ENCODE data around the gene OGFOD3.
"Not testable (repeated sequence)": the region's sequence is repeated elsewhere in the genome, so short reads cannot be mapped to it uniquely, and the experiment has no call there.

Gene OGFOD3

DNA sequence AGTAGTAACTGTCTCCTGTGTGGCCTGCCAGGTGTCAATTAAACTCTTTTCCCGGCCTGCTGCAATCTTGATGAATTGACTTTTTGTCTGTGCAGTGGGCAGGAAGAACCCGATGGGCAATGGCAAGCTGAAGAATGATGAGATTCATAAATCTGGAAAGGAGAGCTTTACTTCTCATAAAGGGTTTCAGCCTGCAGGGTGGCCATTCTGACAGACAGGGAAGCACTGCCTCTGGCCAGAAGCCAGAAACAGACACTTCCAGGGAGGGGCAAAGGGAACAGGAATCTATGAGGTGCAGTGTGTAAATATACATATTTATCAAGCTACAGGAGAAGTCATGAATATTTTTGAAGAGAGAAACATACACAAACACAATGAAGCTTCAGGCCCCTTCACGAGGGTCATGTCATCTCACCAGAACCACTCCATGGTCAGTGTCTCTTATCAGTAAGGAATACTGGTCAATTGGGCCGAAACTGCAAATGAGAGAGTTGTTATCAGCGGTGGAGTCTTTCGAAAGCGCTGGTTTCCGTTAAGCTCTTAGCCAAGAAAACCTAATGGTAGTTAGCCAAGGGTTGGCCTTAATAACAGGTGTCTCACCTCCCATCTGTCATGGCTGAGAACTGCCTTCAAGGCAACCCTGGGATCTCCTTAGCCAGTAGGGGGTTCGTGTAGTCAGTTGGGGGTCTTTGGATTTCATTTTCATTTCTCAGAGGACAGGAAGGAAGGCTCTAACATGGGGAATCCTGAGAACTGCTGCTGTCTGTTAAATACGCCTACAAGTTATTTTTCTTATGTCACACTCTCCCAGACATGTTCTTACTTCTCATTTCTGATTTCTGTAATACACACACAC lies 38.9 kb upstream of the OGFOD3 start:
- peaks cover 23% of the 10 kb centered on the region for H3K36me3 ChIP-seq (ENCODE audit: control insufficient read depth, insufficient read depth, low read length)

DNA sequence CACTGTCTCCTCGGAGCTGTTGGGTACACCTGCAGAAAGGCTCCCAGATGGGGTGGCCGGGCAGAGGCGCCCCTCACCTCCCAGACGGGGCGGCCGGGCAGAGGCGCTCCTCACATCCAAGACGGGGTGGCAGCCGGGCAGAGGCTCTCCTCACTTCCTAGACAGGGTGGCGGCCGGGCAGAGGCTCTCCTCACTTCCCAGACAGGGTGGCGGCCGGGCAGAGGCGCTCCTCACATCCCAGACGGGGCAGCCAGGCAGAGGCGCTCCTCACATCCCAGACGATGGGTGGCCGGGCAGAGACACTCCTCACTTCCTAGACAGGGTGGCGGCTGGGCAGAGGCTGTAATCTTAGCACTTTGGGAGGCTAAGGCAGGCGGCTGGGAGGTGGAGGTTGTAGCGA lies 35.3 kb upstream of the OGFOD3 start:
- not testable (repeated sequence) for H3K4me1 ChIP-seq (ENCODE audit: control insufficient read depth, insufficient read depth, low read length); H3K27ac ChIP-seq (ENCODE audit: low read depth, low read length); H3K9ac ChIP-seq (ENCODE audit: low read length); H3K4me3 ChIP-seq (ENCODE audit: low read depth, low read length); H3K27me3 ChIP-seq (ENCODE audit: control insufficient read depth, insufficient read depth, low read length); H3K36me3 ChIP-seq (ENCODE audit: control insufficient read depth, insufficient read depth, low read length)
- peaks cover 13% of the 10 kb centered on the region for H3K9me3 ChIP-seq (ENCODE audit: control insufficient read depth, insufficient read depth, low read depth, low read length)

More for the DNA sequence above, 38.9 kb upstream of the OGFOD3 start:
- Histone ChIP-seq H3K9ac (ENCODE audit: low read length) (peak overlapping the region; percentile 77), H3K4me3 (ENCODE audit: low read depth, low read length) (peak overlapping the region; percentile 89), H3K27ac (ENCODE audit: low read depth, low read length) (no peak overlapping the region), H3K9me3 (ENCODE audit: control insufficient read depth, insufficient read depth, low read depth, low read length) (peaks cover 8% of the 10 kb centered on the region), H3K27me3 (ENCODE audit: control insufficient read depth, insufficient read depth, low read length) (no peaks in the 10 kb centered on the region), H3K4me1 (ENCODE audit: control insufficient read depth, insufficient read depth, low read length) (0 out of 2 replicates have a peak, but pooled peaks cover 4% of the 10 kb centered on the region)

DNA sequence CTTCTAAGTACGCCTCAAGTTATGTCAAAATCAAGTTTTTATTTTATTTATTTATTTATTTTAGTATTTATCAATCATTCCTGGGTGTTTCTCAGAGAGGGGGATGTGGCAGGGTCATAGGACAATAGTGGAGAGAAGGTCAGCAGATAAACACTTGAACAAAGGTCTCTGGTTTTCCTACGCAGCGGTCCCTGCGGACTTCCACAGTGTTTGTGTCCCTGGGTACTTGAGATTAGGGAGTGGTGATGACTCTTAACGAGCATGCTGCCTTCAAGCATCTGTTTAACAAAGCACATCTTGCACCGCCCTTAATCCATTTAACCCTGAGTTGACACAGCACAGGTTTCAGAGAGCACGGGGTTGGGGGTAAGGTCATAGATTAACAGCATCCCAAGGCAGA lies 34.8 kb upstream of the OGFOD3 start:
- H3K4me3 ChIP-seq (ENCODE audit: low read depth, low read length); H3K27me3 ChIP-seq (ENCODE audit: control insufficient read depth, insufficient read depth, low read length); H3K36me3 ChIP-seq (ENCODE audit: control insufficient read depth, insufficient read depth, low read length); H3K9ac ChIP-seq (ENCODE audit: low read length); H3K4me1 ChIP-seq (ENCODE audit: control insufficient read depth, insufficient read depth, low read length); H3K27ac ChIP-seq (ENCODE audit: low read depth, low read length): not testable (repeated sequence)
- peaks cover 13% of the 10 kb centered on the region for H3K9me3 ChIP-seq (ENCODE audit: control insufficient read depth, insufficient read depth, low read depth, low read length)

DNA sequence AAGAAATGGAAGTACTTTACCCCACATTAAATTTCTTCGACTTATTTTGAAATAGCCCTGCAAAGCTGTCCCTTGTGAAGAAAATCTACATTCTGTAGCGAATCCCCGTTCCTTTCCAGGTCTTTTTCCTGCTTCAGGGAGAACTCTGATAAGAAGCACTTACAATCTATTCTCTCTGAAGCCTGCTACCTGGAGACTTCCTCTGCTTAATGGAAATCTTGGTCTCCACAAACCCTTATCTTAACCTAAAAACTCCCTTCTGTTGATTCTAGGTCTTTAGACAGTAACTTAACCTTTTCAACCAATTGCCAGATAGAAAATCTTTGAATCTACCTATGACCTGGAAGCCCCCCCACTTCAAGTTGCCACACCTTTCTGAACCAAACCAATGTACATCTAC lies 33.8 kb upstream of the OGFOD3 start:
- Histone ChIP-seq H3K36me3 (ENCODE audit: control insufficient read depth, insufficient read depth, low read length) (peaks cover 6% of the 10 kb centered on the region; the same call in 1 of the 2 replicates), H3K4me3 (ENCODE audit: low read depth, low read length) (no peak overlapping the region), H3K9ac (ENCODE audit: low read length) (no peak overlapping the region), H3K27me3 (ENCODE audit: control insufficient read depth, insufficient read depth, low read length) (no peaks in the 10 kb centered on the region), H3K4me1 (ENCODE audit: control insufficient read depth, insufficient read depth, low read length) (no peaks in the 10 kb centered on the region), H3K9me3 (ENCODE audit: control insufficient read depth, insufficient read depth, low read depth, low read length) (peaks cover 13% of the 10 kb centered on the region), H3K27ac (ENCODE audit: low read depth, low read length) (no peak overlapping the region)

DNA sequence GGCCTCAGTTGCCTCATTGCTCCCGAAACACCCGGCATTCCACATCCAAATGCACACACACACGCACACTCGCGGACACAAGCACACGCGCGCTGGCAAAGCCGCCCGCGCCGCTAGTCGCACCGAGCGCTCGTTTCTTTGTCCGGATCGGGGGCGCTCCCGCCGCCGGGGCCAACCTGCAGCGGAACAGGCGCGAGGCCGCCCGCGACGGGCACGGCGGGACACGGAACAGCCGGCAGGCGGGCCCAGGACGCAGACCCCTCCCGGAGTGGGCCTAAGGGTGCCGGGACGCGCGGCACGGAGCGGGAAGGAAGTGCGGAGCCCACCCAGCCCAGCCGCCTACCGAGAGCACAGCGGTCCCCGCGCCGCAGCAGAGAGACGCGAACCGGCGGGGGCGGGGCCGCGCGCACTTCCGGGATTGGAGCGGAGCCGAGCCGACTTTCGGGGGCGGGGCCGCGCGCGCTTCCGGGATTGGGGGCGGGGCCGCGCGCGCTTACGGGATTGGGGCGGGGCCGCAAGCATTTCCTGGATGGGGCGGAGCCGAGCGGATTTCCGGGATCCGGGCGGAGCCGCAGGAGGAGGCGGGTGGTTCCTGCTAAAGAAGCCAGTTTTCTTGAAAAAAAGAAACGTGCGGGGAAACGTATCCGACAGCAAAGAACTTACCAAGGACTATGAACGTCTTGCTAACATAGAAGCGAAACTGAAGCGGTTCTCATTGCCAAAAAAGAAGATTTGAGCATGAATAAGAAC lies 32.1 kb upstream of the OGFOD3 start, which contains the start of gene CYBC1:
TSS of gene CYBC1 (minus strand) at position 396 of the 750 bp plus-strand sequence. CDS start 1,498 bp downstream, outside the sequence.
- peaks cover 14% of the 10 kb centered on the region; the same call in 1 of the 2 replicates for H3K36me3 ChIP-seq (ENCODE audit: control insufficient read depth, insufficient read depth, low read length)
- H3K9me3 ChIP-seq (ENCODE audit: control insufficient read depth, insufficient read depth, low read depth, low read length), result peaks cover 13% of the 10 kb centered on the region
- peak within 1 kb of the TSS; percentile 61; the same call in 1 of the 2 replicates for H3K27ac ChIP-seq (ENCODE audit: low read depth, low read length)
- H3K27me3 ChIP-seq (ENCODE audit: control insufficient read depth, insufficient read depth, low read length), result no peaks in the 10 kb centered on the region
- no peaks in the 10 kb centered on the region for H3K4me1 ChIP-seq (ENCODE audit: control insufficient read depth, insufficient read depth, low read length)
- H3K9ac ChIP-seq (ENCODE audit: low read length), result peak within 1 kb of the TSS; percentile 86
- H3K4me3 ChIP-seq (ENCODE audit: low read depth, low read length), result peak within 1 kb of the TSS; percentile 99

DNA sequence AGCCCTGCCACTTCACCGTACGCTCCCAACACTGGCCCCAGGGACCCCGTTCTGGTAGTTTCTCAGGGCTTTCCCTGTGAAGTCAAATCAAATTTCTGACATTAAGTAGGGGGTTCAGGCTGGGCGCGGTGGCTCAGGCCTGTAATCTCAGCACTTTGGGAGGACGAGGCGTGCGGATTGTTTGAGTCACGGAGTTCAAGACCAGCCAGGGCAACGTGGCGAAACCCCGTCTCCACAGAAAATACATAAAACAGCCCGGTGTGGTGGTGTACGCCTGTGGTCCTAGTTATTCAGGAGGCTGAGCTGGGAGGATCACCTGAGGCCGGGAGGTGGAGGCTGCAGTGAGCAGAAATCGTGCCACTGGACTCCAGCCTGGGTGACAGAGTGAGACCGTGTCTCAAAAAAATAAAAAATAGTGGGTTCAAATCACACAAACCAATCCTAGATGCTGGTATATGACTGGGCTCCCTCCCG lies 31.5 kb upstream of the OGFOD3 start:
- no peaks in the 10 kb centered on the region for H3K4me1 ChIP-seq (ENCODE audit: control insufficient read depth, insufficient read depth, low read length)
- H3K4me3 ChIP-seq (ENCODE audit: low read depth, low read length), result peak overlapping the region; percentile 99
- H3K36me3 ChIP-seq (ENCODE audit: control insufficient read depth, insufficient read depth, low read length), result peaks cover 19% of the 10 kb centered on the region
- no peaks in the 10 kb centered on the region for H3K27me3 ChIP-seq (ENCODE audit: control insufficient read depth, insufficient read depth, low read length)
- H3K9me3 ChIP-seq (ENCODE audit: control insufficient read depth, insufficient read depth, low read depth, low read length), result peaks cover 13% of the 10 kb centered on the region
- H3K27ac ChIP-seq (ENCODE audit: low read depth, low read length), result 0 out of 2 replicates have a peak overlapping the region, but pooled peaks have one; percentile 61
- peak overlapping the region; percentile 86 for H3K9ac ChIP-seq (ENCODE audit: low read length)

DNA sequence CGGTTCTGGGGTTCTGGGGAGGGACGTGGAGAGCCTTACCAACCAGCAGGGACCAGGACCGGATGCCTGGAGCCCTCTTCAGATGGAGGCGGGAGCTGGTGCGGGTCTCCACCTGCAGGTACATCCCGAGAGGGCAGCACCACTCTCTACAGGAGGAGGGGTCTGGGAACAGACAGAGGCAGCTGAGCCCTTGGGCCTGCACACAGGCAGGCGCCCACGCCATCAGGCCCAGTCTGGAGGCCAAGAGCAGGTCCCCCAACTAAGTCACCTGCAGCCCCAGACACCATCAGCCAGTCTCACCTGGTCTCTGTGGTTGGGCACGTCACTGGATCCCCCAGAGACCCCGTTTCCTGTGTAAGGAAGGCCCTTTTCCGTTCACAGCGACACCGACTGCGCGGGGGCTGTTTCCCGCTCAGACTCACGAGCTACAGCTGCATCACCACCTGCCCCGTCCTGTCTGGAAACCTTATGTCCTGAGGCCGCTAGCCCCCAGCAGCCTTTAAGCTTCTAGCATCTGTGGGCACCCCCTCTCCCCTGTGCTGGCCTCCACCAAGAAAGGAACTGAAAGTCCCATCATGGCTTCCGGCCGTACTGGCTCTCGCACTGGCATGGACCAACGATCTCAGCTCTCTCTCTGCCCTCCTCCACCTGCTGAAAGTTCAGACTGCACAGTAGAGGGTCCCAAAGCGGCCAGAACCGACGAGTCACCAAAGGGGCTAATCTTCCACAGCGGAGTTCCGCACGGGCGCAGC lies 30.9 kb upstream of the OGFOD3 start:
- H3K27me3 ChIP-seq (ENCODE audit: control insufficient read depth, insufficient read depth, low read length), result no peaks in the 10 kb centered on the region
- H3K4me1 ChIP-seq (ENCODE audit: control insufficient read depth, insufficient read depth, low read length), result no peaks in the 10 kb centered on the region
- H3K4me3 ChIP-seq (ENCODE audit: low read depth, low read length), result peak overlapping the region; percentile 99
- H3K27ac ChIP-seq (ENCODE audit: low read depth, low read length), result no peak overlapping the region
- H3K9ac ChIP-seq (ENCODE audit: low read length), result peak overlapping the region; percentile 86
- peaks cover 13% of the 10 kb centered on the region for H3K9me3 ChIP-seq (ENCODE audit: control insufficient read depth, insufficient read depth, low read depth, low read length)
- H3K36me3 ChIP-seq (ENCODE audit: control insufficient read depth, insufficient read depth, low read length), result peaks cover 25% of the 10 kb centered on the region

DNA sequence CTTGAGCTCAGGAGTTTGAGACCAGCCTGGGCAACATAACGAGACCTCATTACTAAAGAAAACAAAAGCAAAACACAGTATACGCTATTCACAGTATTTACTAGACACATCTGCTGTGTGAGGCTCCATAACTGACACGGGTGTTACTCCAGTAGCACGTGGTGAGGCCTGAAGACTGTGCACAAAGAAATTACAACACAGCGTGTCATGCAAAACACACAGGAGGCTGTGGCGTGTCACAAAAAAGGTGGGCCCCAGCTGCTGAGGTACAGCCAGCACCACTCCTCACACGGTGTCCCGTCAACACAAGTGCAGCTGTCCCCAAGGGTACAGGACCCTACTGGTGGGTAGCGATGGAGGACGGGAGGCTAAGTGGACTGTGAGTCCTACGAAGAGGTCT lies 29.5 kb upstream of the OGFOD3 start:
- Histone ChIP-seq H3K4me3 (ENCODE audit: low read depth, low read length) (no peak overlapping the region), H3K27ac (ENCODE audit: low read depth, low read length) (no peak overlapping the region), H3K36me3 (ENCODE audit: control insufficient read depth, insufficient read depth, low read length) (peaks cover 39% of the 10 kb centered on the region), H3K4me1 (ENCODE audit: control insufficient read depth, insufficient read depth, low read length) (no peaks in the 10 kb centered on the region), H3K9me3 (ENCODE audit: control insufficient read depth, insufficient read depth, low read depth, low read length) (peaks cover 8% of the 10 kb centered on the region; the same call in 1 of the 2 replicates), H3K27me3 (ENCODE audit: control insufficient read depth, insufficient read depth, low read length) (no peaks in the 10 kb centered on the region), H3K9ac (ENCODE audit: low read length) (no peak overlapping the region)

DNA sequence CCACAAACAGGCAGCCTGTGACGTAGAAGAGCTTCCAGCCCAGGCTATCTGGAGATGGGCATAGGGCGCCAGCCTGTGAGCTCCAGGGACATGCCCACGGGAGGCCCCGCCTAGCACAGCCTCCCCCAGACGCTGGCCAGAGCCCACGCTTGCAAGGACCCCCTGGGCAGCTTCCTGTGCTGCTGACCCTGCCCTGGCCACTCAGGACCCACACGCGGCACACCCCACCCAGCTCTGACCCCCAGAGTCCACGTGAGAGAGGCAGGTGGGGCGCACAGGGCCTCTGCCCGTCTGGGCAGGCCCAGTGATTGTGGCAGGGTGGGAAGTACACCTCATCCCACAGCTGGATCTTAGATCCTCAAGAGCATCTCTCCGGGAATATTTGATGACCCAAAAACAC lies 28.3 kb upstream of the OGFOD3 start:
- H3K9me3 ChIP-seq (ENCODE audit: control insufficient read depth, insufficient read depth, low read depth, low read length), result peaks cover 3% of the 10 kb centered on the region; the same call in 1 of the 2 replicates
- no peak overlapping the region for H3K9ac ChIP-seq (ENCODE audit: low read length)
- no peak overlapping the region for H3K4me3 ChIP-seq (ENCODE audit: low read depth, low read length)
- no peaks in the 10 kb centered on the region; the same call in 1 of the 2 replicates for H3K4me1 ChIP-seq (ENCODE audit: control insufficient read depth, insufficient read depth, low read length)
- H3K27ac ChIP-seq (ENCODE audit: low read depth, low read length), result no peak overlapping the region
- H3K36me3 ChIP-seq (ENCODE audit: control insufficient read depth, insufficient read depth, low read length), result peaks cover 50% of the 10 kb centered on the region
- no peaks in the 10 kb centered on the region for H3K27me3 ChIP-seq (ENCODE audit: control insufficient read depth, insufficient read depth, low read length)

DNA sequence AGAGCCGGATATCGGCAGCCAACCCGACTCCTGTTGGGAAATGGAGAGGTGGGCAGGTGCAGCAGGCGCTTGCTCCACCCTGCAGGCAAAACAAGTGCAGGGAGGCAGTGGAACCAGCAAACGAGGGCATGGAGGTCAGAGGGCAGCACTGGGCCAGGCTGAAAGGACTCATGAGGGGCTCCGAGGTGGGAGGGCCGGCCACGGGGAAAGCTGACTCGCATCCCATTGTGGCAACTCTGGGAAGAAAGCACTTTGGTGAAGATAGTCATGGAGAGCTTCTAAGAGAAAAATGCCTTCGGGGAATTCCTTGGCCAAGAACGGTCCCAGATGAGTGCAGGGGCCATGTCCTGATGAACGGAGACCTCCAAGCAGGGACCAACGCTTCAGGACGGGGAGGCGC lies 27.7 kb upstream of the OGFOD3 start:
- Histone ChIP-seq H3K4me1 (ENCODE audit: control insufficient read depth, insufficient read depth, low read length) (peaks cover 4% of the 10 kb centered on the region; the same call in 1 of the 2 replicates), H3K36me3 (ENCODE audit: control insufficient read depth, insufficient read depth, low read length) (peaks cover 50% of the 10 kb centered on the region), H3K27ac (ENCODE audit: low read depth, low read length) (no peak overlapping the region)

More for the DNA sequence above, 27.7 kb upstream of the OGFOD3 start:
- no peaks in the 10 kb centered on the region for H3K27me3 ChIP-seq (ENCODE audit: control insufficient read depth, insufficient read depth, low read length)
- H3K9me3 ChIP-seq (ENCODE audit: control insufficient read depth, insufficient read depth, low read depth, low read length), result no peaks in the 10 kb centered on the region
- H3K9ac ChIP-seq (ENCODE audit: low read length), result no peak overlapping the region
- no peak overlapping the region for H3K4me3 ChIP-seq (ENCODE audit: low read depth, low read length)

All from HUES6 (cell line).